ENCODE data around the gene CNN3.

DNA sequence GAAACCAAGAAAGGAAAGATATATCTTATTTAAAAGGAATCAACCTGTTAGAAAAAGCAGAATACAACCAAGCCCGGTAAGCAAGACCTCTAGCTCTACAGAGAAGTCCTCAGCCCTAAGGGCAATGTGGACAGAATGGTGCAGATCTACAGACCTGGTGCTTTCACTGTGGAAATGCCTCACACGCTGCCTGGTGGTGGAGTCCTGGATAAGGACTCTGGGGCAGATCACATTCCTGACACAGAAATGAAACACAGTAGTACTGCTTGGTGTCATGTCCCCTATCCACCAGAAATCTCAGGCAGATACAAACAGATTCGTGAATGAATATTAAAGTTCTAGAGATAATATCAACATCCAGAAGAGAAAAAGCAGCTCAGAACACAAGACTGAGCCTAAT is 6.8 kb downstream of the CNN3 start:
- no peak for TF ChIP-seq OVOL3 (tag by site-specific recombination; IDR thresholded peaks at IDR 0.05)
- TF ChIP-seq, protein P1, sequence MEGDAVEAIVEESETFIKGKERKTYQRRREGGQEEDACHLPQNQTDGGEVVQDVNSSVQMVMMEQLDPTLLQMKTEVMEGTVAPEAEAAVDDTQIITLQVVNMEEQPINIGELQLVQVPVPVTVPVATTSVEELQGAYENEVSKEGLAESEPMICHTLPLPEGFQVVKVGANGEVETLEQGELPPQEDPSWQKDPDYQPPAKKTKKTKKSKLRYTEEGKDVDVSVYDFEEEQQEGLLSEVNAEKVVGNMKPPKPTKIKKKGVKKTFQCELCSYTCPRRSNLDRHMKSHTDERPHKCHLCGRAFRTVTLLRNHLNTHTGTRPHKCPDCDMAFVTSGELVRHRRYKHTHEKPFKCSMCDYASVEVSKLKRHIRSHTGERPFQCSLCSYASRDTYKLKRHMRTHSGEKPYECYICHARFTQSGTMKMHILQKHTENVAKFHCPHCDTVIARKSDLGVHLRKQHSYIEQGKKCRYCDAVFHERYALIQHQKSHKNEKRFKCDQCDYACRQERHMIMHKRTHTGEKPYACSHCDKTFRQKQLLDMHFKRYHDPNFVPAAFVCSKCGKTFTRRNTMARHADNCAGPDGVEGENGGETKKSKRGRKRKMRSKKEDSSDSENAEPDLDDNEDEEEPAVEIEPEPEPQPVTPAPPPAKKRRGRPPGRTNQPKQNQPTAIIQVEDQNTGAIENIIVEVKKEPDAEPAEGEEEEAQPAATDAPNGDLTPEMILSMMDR (tag by site-specific recombination; IDR thresholded peaks at IDR 0.05) = no peak
- TF ChIP-seq, protein P2, sequence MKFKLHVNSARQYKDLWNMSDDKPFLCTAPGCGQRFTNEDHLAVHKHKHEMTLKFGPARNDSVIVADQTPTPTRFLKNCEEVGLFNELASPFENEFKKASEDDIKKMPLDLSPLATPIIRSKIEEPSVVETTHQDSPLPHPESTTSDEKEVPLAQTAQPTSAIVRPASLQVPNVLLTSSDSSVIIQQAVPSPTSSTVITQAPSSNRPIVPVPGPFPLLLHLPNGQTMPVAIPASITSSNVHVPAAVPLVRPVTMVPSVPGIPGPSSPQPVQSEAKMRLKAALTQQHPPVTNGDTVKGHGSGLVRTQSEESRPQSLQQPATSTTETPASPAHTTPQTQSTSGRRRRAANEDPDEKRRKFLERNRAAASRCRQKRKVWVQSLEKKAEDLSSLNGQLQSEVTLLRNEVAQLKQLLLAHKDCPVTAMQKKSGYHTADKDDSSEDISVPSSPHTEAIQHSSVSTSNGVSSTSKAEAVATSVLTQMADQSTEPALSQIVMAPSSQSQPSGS (tag by site-specific recombination; IDR thresholded peaks at IDR 0.05; ENCODE audit: low read depth) = no peak

All from HEK293 (cell line).